Stimulated activated CD4-positive, alpha-beta T cell treated with anti-CD3 and anti-CD28 coated beads, TNF-alpha, amount 100 ng/mL, for 1 hour (primary cell): ENCODE results near the gene BAK1.

Experiments used
- DNase-seq, 3 donors: peaks; one replicate each; pipeline ENCODE4 v3.0.0-alpha.2; 2020; ENCODE audit warnings: low read depth in 3 of 3, low spot score in 1 of 3

The BAK1 gene

DNA sequence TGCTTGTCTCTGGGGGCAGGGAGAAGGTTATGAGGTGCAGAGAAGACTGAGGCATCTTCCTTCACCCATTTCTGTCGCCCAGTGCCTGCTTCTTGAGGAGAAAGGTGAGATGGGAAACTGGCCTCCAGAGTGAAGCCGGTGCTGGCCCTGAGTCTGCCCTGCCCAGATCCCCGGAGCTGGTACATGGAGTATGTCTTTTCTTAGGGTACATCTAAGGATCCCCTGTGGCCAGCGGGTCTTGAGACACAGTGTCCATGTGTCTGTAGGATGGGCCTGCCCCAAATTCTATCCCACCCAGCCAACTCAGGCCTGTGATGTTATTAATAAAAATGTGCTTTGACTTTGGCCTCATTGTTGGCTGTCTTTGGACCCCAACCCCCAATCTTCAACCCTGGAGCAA lies 8.8 kb upstream of the BAK1 start:
- no peak for DNase-seq

DNA sequence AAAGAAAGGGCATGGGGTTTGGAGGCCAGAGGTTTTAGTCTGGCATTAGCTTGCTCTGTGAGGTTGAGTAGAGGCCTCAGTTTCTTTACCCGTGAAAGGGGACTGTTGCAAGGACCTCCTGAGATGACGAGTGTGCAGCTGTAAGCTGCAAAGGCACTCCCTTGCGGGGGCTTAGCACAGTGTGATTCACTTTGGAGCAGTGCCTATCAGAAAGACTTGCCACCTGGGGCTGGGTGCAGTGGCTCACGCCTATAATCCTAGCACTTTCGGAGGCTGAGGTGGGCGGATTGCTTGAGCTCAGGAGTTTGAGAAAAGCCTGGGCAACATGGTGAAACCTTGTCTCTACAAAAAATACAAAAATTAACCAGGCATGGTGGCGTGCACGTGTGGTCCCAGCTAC lies 7.5 kb upstream of the BAK1 start:
- DNase-seq: no peak

DNA sequence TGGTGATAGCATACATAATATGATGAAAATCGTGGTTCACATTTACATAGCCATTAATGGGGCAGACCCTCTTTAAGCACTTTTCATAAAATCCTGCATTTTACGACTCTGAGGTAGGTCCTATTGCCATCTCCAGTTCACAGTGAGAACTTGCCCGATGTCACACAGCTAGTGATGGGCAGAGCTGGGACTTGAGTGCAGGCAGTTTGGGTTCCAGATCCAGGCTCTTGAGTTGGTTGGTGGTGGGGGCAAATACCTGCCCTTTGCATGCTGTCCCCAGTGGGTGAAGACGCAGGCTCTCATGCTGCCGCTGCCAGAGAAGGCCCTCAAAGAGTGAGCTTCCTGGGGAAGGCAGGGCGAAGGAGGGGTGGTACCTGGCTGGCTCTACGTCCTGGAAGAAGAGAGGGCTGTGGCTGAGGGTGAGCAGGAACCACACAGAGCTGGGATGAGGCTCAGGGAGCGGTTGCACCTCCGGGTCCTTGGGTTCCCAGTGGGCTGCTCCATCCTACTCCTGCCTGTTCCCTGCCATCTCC lies 6.1 kb upstream of the BAK1 start:
- no peak for DNase-seq

DNA sequence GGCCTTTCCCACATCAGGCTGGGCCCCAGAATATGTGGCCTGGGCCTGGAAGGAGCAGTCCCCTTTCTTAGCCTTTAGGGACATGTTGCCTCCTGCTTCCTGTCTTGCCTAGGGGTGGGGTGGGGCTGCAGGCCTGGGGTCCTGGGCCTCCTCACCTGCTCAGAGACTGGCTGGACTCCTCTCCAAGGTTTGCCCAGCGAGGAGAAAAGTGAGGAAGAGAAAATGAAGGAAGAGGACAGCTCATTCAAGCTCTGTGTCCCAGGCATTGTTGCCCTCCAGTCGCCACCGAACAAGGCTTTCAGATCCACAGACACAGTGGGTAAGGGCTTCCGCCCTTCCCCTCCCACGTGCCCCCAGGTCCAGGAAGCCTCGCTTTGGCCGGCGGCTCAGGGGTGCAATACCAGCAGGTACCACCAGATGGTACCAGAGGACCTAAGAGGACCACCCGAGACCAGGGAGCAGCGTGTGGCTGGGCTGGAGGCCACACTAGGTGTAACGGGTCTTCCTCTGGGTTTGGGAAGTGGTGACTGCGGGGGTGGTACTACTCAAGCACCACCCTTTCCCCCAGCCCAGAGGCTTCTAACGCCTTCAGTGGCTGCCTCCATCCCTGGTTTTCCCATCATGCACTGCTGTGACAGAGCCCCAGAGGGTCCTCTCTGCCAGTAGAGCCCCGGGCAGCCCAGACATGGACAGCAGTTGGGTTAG lies 5.5 kb upstream of the BAK1 start:
- DNase-seq: peak; percentile 54 to 82 (median 81)

DNA sequence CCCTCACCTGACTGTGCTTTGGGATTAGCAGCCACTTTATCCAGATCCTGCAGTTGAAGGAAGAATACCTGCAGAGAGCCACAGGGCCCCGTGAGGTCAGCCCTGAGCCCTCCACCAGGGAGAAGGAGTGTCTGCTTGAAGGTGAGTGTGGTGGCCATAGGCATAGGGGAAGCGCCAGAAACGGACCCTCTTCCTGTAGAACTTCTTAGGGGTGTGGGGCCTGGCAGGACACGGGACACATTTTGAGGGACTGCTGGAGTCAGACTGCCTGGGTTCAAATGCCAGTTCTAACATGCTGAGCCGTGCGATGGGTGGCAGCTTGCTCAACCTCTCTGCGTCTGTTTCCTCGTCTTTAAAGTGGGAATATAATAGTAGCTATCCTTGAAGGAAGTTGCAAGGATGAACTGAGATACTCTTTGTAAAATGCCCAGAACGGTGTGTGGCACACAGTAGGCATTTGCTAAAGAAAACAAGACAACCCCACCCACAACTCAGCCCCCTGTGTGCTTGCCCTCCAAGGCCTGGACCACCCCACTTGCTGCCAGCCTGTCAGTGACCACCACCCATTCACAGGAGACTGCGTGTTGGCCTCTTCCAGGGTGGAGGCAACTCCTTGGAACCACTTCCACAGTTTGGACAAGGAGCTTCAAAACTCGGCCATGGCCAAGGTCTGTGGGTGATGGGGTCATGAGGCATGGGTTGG lies 4.8 kb upstream of the BAK1 start:
- no peak for DNase-seq

DNA sequence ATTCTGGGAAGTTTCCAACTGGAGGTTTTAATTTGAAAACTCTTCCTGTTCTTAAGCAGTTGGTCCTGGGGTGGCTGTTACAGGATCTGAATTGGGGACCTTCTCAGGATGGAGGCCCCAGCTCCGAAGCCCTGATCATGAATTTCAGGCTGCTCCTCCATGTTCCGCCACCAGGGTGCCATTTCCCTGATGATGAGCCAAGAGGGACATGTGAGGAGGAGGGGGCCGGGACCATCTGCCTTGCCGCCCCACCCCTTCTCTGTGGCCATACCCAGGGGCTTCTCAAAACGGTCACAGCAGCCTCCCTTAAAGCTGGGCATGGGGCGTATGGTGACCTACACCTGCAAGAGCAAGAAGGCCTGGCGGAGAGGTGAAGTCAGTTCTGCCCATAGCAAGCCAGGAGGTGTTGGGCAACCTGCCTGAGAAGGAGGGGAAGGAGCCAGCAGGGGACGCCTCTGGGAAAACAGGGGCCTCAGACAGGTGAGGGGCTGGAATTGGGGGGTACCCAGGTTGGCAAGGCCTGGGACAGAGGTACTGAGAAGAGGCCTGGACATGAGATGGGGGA lies 3.6 kb upstream of the BAK1 start:
- DNase-seq: no peak

DNA sequence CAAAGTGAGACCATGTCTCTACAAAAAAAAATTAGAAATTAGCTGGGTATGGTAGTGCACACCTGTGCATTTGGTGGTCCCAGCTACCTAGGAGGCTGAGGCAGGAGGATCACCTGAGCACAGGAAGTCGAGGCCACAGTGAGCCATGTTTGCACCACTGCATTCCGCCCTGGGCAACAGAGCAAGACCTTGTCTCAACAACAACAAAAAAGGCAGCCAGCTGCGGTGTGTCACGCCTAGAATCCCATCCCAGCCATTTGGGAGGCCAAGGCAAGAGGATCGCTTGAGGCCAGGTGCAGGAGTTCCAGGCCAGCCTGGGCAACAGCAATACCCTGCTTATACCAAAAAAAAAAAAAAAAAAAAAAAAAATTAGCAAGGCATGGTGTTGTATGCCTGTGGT lies 1.1 kb upstream of the BAK1 start:
- DNase-seq: no peak

DNA sequence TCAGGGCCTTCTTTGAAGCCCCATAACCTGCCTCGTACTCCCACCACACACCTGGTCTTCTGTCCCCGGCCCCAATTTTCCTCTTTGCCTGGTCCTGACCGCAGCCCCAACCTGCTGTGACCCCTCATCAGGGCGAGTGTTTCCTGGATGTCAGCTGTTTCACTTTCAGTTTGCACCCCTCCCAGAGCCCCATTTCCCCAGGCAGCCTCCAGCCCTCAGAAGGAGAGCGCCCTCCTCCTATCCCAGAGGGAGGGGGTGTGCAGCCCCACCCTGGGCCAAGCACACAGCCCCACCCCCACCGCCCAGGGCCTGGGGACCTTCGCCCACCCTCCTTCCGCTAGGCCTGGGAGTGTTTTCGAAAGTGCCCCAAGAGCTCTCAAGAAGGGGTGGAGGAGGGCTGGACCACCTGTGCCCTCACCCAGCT lies 1.5 kb downstream of the BAK1 start:
- DNase-seq: no peak

DNA sequence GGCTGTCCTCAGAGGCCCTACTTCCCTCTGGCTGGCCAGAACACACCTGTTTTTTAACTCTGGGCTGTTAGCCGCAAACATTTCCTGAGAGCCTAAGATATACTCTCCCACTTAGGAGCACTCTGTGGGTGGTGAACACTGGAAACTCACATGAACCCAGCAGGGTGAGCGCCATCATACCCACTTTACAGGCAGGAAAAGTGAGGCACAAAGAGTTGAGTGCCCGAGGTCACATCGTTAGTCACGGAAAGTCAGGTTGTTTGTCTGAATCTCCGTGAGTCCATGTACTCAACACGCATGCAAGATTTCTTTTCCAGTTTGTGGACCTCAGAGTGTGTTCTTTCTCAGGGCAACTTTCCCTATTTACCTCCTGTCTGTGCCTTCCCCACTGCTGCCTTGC lies 1.9 kb downstream of the BAK1 start:
- no peak for DNase-seq

DNA sequence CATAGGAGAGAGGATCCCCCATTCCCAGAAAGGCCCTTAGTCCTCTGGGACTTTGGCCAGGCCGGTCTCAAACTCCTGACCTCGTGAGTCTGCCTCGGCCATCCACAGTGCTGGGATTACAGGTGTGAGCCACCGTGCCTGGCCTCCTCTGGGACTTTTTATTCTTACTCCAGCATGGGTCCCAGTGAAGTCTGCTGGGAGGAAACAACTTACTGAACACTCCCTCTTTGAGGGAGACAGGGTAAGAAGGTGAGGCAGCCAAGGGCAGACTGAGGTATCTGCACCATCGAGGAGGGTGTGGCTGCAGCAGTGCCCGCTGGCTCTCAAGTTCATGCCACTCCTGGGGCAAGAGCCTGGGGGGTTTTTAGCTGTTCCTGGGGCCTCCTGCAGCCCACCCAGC lies 2.4 kb downstream of the BAK1 start:
- DNase-seq: no peak

DNA sequence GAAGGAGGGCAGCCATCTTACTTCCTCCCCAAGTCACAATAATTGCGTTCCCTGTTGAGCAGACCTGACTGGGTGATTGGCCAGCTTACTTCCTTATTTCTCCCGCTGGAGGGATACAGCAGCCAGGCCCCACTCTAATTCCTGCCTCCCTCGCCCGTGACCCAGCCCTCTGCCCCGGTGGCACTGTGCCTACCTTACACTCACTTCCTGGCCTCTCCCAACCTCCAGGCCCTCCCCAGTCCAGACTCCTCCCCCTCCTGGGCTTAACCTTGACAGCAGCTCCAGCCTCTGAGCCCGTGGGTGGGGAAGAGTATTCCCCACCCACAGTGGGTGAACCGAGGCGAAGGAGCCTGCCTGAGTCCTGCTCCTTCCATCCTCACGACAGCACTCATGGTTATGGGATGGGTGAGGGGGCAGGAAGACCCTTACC lies 3.0 kb downstream of the BAK1 start:
- no peak for DNase-seq

DNA sequence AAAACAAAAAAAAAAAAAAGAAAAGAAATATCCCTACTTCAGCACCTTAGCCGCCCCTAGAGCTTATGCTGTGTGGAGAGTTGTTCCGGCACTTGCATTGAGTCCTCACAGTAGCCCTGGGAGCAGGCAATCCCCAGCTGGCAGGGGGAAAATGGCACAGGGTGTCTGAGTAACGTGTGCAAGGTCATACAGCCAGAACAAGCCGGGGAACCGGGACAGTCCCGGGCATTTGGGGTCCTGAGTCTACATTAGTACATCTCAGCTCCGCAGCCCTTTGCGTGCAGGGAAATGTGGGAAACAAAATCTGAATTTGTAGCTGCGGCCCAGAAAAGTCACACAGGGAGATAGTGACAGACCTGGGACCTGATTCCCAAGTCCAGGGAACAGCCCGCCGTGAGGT lies 3.4 kb downstream of the BAK1 start:
- DNase-seq: no peak

DNA sequence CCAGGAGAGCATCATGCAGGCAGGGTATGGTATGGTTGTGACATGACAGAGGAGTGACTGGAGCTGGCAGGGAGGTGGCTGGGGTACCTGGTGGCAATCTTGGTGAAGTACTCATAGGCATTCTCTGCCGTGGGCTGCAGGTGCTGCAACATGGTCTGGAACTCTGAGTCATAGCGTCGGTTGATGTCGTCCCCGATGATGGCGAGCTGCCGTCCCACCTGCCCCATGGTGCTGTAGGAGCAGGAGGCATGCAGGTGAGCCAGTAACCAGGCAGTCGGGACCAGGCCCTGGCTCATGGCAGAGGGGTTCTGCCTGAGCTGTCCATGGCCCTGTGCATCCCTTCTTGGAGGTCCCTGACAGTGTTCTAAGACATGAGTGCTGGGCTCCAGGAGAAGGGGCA lies 4.9 kb downstream of the BAK1 start:
- DNase-seq: no peak

DNA sequence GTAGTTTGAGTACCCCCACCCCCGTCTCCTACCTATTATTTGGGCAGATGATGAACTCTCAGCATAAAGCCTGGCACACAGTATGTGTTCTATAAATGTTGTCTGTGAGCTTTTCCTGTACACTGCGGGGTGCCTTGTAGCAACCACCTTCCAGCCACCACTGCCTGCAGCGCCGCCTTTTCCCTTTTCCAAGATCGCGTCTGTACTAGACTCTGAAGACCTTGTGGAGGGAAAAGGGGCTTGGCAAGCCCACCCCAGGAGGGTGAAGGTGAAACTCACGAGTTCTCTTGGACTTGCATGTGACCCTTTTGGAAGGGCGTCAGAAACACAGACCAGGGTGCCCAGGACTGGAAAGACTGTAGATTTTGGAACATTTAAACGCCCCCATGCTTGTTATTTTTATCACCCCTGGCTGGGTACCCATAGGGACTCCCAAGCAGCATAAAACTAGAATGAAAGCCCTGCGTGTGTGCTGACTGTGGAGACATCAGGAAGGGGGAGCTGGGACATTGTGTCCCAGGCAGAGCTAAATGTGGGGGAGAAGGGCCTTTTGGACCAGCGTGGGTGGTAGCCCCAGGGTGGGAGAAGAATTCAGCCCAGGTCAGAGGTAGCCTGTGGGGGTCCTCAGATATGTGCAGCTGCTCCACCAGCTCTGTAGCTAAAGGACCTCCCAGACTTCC lies 8.3 kb downstream of the BAK1 start:
- no peak for DNase-seq

DNA sequence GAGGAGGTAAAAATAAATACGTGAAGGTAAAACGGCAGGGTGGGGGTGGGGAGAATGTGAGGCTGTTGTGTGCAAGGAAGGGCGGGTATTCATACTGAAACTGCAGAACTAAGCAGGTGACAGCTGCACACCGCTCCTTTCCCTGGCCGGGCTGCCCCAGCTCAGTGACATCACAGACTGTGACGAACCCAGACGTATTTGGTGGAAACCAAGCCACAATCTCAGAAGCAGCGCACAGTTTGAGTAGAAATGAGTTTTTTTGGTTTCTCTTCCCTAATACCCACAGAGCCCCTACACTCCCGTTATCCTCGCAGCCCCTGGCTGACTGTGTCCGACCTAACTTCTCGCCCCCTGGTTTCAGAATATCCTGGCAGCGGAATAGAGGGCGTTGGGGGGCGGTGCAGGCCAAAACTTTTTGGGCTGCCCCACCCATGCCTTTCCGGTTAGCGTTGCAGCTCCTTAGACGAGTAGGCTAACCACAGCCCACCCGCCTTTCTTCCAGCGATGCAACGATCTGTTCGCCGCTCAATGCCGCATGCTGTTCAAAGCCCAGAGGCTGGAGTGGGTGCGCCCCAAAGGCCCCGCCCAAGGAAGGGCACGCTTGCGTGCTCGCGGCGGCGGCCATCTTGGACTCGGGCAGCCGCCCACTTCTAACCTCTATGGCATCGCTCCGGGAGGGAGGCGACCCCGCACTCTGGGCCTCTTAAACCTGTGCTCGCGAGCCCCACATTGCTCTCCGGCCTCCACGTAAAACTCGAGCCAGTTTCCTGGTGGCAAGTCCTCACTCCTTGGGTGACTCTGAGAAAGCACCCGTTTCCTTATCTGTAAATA lies 9.1 kb downstream of the BAK1 start:
- peak; percentile 75 to 84 (median 76) for DNase-seq

DNA sequence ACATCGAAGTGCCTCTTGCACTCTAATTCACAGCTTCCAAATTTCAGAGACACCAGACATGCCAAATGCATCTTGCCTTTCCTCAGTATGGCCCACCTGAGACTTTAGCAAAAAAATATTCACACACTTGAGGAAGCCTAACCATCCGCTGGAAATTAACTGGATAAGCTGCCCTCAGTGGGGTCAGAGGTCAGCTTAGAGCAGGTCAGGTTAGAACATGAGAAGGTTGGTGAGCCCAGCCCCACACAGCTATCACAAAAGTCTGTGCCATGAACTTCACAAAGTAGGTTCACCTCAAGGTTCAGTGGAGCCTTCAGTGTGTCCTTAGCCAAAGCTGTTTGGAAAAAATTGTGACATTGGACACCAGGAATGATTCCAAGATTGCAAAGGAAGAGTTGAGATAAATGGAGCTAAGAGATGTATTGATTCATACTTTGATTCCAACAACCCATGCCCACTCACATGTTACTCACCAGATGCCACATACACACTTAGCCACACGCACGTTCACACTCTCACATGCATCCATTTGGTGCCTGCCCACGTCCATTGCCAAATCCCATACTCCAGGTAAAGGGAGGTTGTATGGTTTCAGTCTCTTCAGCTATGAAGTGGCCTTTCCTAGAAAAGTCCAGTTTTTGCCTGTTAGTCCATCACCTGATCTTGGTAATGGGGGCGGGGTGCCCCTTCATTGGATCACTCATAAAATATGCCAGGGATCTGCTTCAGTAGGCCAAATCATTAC lies 11.1 kb downstream of the BAK1 start:
- no peak for DNase-seq

DNA sequence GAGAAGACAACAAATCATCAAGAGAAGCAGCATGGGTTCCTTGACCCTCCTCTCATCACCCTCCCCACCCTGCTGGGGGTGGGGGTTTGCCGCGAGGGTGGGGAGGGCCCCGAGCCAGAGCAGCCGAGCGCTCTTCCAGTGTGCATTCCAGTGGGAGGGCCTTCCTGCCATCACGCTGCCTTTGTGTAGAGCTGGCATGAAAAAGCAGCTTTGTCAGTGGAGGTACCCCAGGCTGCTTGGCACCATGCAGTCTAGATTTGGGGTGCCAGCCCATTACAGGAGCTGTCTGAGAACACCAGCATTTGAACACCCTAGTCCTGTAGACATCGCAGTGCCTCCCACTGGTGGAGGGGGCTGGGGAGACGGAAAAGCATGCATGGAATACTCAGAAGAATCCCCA lies 12.2 kb downstream of the BAK1 start:
- no peak for DNase-seq

DNA sequence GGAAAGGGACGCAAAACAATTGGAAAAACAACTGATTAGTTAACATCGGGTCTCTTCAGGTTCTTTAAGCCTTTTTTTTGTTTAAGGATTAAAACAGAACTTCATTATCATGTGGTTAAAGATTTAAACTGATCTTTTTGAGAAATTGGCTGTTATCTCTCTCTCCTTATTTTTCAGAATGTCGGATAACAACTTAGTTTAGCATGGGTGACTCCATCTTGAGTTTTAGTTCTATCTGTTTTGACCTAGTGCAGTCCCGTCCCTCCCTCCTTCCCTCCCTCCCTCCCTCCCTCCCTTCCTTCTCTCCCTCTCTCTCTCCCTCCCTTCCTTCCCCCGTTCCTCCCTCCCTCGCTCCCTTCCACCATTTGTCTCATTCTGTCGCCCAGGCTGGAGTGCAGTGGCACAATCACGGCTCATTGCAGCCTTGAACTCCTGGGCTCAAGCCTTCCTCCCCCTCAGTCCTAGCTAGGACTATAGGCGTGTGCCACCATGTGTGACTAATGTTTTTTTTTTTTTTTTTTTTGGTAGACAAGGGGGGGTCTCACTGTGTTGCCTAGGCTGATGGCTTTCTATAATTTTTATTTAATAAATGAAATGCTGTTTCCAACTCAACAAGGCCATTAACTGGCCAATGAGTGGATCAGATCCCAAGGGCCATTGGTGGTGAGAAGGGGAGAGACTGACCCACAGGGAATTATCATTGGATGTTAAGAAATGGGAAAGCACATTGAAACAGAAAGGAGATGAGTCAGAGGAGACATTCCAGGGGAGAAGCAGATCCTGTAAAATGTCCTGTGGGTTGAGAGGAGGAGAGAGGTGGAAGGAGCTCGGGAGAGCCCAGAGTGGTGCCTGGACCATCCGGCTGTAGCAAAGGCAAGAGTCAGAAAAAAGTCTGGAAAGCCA lies 13.6 kb downstream of the BAK1 start:
- no peak for DNase-seq

DNA sequence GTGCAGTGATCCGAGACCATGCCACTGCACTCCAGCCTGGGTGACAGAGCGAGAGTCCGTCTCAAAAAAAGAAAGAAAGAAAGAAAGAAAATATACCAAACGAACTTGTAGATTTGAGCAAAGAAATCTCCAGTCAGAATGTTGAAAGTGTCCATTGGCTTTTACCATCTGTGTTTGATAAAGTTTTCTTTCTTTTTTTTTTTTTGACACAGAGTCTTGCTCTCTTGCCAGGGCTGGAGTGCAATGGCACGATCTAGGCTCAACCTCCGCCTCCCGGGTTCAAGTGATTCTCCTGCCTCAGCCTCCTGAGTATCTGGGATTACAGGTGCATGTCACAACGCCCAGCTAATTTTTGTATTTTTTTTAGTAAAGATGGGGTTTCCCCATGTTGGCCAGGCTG lies 21.3 kb downstream of the BAK1 start:
- no peak for DNase-seq
